ENCODE data around the gene WDR55. TPM values are rescaled to one million over a fixed set of nuclear protein-coding genes. Genes with fewer than 3 reads are reported as not detected.
"Not testable (repeated sequence)": the region's sequence is repeated elsewhere in the genome, so short reads cannot be mapped to it uniquely, and the experiment has no call there.

WDR55 gene
- total RNA-seq, 1 experiment from 2014 or later, result 37.9 TPM

DNA sequence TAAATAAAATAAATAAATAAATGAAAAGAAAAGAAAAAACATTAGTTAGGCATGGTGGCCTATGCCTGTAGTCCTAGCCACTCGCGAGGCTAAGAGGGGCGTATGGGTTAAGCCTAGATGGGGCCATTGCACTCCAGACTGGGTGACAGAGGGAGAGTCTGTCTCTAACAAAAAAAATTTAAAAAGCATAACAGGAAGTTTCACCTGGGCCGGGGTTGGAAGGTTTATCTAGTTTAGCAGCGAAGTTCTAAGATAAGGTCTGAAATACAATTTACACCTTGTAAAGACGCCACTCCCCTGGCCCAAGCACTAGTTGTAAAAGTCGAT is 53.5 kb downstream of the WDR55 start:
- Histone ChIP-seq H3K27me3 (ENCODE audit: insufficient read depth, low read depth) (no peaks in the 10 kb centered on the region), H3K27ac (peak overlapping the region; percentile 91), H3K79me2 (ENCODE audit: low read depth) (no peaks in the 10 kb centered on the region), H3K9me2 (ENCODE audit: insufficient read depth) (no peaks in the 10 kb centered on the region), H2AFZ (peak overlapping the region; percentile 86), H4K20me1 (ENCODE audit: insufficient read depth) (no peaks in the 10 kb centered on the region), H3K4me2 (peak overlapping the region; percentile 77), H3K4me3 (peak overlapping the region; percentile 66), H3K36me3 (ENCODE audit: low read depth) (no peaks in the 10 kb centered on the region), H3K4me1 (replicated peaks; ENCODE audit: insufficient read depth) (0 out of 2 replicates have a peak, but pooled peaks cover 5% of the 10 kb centered on the region), H3F3A (ENCODE audit: insufficient read depth, low read depth) (peaks cover 19% of the 10 kb centered on the region), H3K9me3 (ENCODE audit: insufficient read depth, low read depth) (no peaks in the 10 kb centered on the region)
- BruUV-seq (replicated peaks), result TSS peak; percentile 96
- ChIA-PET CTCF (interaction anchor here (1.0 kb wide), 1 partner anchor 359 kb away, joined by 5 read pairs; no protein-coding TSS in a partner anchor), POLR2A (ENCODE audit: unreplicated experiment) (interaction anchor here (0.5 to 1.0 kb wide), 7 partner anchors 8 to 607 kb away, joined by 3 to 18 read pairs (median 3); partner anchors contain the start of genes IK, WDR55 and ZMAT2)
- intact Hi-C loops (cut with micrococcal nuclease; ENCODE audit: unreplicated experiment), result loop anchor here (2.0 to 5.0 kb wide), 6 partner anchors 53 to 476 kb away; partner anchors contain the start of genes ANKHD1, HBEGF, SRA1 and TMCO6
- DNase-seq, result no peak
- TF ChIP-seq, protein P1, sequence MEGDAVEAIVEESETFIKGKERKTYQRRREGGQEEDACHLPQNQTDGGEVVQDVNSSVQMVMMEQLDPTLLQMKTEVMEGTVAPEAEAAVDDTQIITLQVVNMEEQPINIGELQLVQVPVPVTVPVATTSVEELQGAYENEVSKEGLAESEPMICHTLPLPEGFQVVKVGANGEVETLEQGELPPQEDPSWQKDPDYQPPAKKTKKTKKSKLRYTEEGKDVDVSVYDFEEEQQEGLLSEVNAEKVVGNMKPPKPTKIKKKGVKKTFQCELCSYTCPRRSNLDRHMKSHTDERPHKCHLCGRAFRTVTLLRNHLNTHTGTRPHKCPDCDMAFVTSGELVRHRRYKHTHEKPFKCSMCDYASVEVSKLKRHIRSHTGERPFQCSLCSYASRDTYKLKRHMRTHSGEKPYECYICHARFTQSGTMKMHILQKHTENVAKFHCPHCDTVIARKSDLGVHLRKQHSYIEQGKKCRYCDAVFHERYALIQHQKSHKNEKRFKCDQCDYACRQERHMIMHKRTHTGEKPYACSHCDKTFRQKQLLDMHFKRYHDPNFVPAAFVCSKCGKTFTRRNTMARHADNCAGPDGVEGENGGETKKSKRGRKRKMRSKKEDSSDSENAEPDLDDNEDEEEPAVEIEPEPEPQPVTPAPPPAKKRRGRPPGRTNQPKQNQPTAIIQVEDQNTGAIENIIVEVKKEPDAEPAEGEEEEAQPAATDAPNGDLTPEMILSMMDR (conservative IDR thresholded peaks at IDR 0.05), result no peak
- no peak for TF ChIP-seq EZH2 (IDR thresholded peaks at IDR 0.05; ENCODE audit: low read depth)

DNA sequence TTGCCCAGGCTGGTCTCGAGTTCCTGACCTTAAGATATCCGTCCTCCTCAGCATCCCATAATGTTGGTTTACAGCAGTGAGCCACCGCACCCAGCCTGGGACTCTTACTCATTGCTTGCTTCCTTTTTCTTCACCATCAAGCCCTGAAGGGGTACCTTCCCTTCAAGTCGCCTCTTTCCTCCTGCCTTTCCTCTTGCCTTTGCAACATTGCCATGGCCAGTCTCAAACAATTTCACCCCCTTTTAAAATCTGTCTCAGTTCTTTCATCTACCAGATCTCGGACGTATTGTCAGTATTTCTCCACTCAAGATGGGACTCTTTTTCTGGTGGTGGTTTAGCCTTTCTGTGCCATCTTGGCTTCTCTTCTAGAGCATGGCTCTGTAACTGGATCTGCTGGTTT is 56.0 kb downstream of the WDR55 start:
- not testable (repeated sequence) for H3K9me2 ChIP-seq (ENCODE audit: insufficient read depth); H3K27ac ChIP-seq; H3K79me2 ChIP-seq (ENCODE audit: low read depth); DNase-seq; H3K36me3 ChIP-seq (ENCODE audit: low read depth); H3K4me2 ChIP-seq; H3K27me3 ChIP-seq (ENCODE audit: insufficient read depth, low read depth); H3K9me3 ChIP-seq (ENCODE audit: insufficient read depth, low read depth); H2AFZ ChIP-seq; H3K4me1 ChIP-seq (replicated peaks; ENCODE audit: insufficient read depth); H4K20me1 ChIP-seq (ENCODE audit: insufficient read depth); BruUV-seq (replicated peaks); H3K4me3 ChIP-seq
- peaks cover 22% of the 10 kb centered on the region for H3F3A ChIP-seq (ENCODE audit: insufficient read depth, low read depth)
- ChIA-PET POLR2A (ENCODE audit: unreplicated experiment) (interaction anchor here (0.6 kb wide), 1 partner anchor 589 kb away, joined by 4 read pairs; no protein-coding TSS in a partner anchor), CTCF (interaction anchor here (0.7 to 1.5 kb wide), 2 partner anchors 10 to 163 kb away, joined by 3 to 6 read pairs; partner anchors contain the start of gene SRA1)
- intact Hi-C loops (cut with micrococcal nuclease; ENCODE audit: unreplicated experiment), result loop anchor here (1.0 to 5.0 kb wide), 2 partner anchors 357 to 543 kb away; partner anchors contain the start of gene CYSTM1

DNA sequence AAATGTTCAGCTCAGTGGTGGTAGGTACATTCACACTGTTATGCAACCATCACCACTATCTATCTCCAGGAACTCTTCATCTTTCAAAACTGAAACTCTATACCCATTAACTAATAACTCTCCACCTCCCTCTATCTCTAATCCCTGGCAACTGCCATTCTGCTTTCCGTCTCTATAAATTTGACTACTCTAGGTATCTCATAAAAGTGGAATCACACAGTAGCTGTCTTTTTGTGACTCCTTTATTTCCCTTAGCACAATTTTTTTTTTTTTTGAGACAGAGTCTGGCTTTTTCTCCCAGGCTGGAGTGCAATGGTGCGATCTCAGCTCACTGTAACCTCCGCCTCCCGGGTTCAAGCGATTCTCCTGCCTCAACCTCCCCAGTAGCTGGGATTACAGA is 56.7 kb downstream of the WDR55 start:
- not testable (repeated sequence) for H3K36me3 ChIP-seq (ENCODE audit: low read depth); H3K4me3 ChIP-seq; H3K27me3 ChIP-seq (ENCODE audit: insufficient read depth, low read depth); H3K9me3 ChIP-seq (ENCODE audit: insufficient read depth, low read depth); H3K4me1 ChIP-seq (replicated peaks; ENCODE audit: insufficient read depth); H3K27ac ChIP-seq; H3K9me2 ChIP-seq (ENCODE audit: insufficient read depth); H3K4me2 ChIP-seq; BruUV-seq (replicated peaks); DNase-seq; H2AFZ ChIP-seq; H4K20me1 ChIP-seq (ENCODE audit: insufficient read depth); H3K79me2 ChIP-seq (ENCODE audit: low read depth)
- intact Hi-C loops (cut with micrococcal nuclease; ENCODE audit: unreplicated experiment), result loop anchor here (5.0 kb wide), 1 partner anchor 544 kb away; the partner anchor contains the start of gene CYSTM1
- ChIA-PET CTCF (interaction anchor here (0.6 kb wide), 2 partner anchors 9 to 10 kb away, joined by 3 to 13 read pairs; no protein-coding TSS in a partner anchor), POLR2A (ENCODE audit: unreplicated experiment) (interaction anchor here (0.6 kb wide), 1 partner anchor 21 kb away, joined by 4 read pairs; the partner anchor contains the start of gene ZMAT2)
- peaks cover 25% of the 10 kb centered on the region for H3F3A ChIP-seq (ENCODE audit: insufficient read depth, low read depth)

Small RNA genes within 50 kb of the gene (microRNA-seq; reads per million reads assigned to microRNA genes)
- gene MIR3655 (ENCODE audit: borderline number of aligned reads, borderline replicate concordance), result not detected

Other genes with a start within 250 kb of the WDR55 start
- 4.8 and 5.6 TPM in 2 replicates for gene EIF4EBP3, start 117.2 kb upstream of the WDR55 start, total RNA-seq (2021)
- 30.5 and 36.1 TPM in 2 replicates for gene SRA1, start 107.4 kb upstream of the WDR55 start, total RNA-seq (2021)
- 23.4 and 26.0 TPM in 2 replicates for gene APBB3, start 100.3 kb upstream of the WDR55 start, total RNA-seq (2021)
- gene SLC35A4, start 100.1 kb upstream of the WDR55 start, total RNA-seq (2021), result 44.2 and 66.2 TPM in 2 replicates
- 0.35 and 0.81 TPM in 2 replicates for gene CD14, start 31.7 kb upstream of the WDR55 start, total RNA-seq (2021)
- 12.1 and 25.2 TPM in 2 replicates for gene TMCO6, start 25.5 kb upstream of the WDR55 start, total RNA-seq (2021)
- gene NDUFA2, start 17.3 kb upstream of the WDR55 start, total RNA-seq (2021), result 69.7 and 72.7 TPM in 2 replicates
- gene IK, start 17.1 kb upstream of the WDR55 start, total RNA-seq (2021), result 74.2 and 86.7 TPM in 2 replicates
- 1.2 and 2.0 TPM in 2 replicates for gene DND1, start 8.7 kb downstream of the WDR55 start, total RNA-seq (2021)
- gene HARS1, start 26.5 kb downstream of the WDR55 start, total RNA-seq (2021), result 52.0 and 64.3 TPM in 2 replicates
- 28.8 and 31.1 TPM in 2 replicates for gene HARS2, start 26.6 kb downstream of the WDR55 start, total RNA-seq (2021)
- gene ZMAT2, start 35.5 kb downstream of the WDR55 start, total RNA-seq (2021), result 53.5 and 60.1 TPM in 2 replicates
- gene PCDHA1, start 121.2 kb downstream of the WDR55 start, total RNA-seq (2021), result not detected in 2 replicates
- not detected in 2 replicates for gene PCDHA2, start 129.9 kb downstream of the WDR55 start, total RNA-seq (2021)
- not detected in 2 replicates for gene PCDHA3, start 136.2 kb downstream of the WDR55 start, total RNA-seq (2021)
- not detected in 2 replicates for gene PCDHA4, start 142.2 kb downstream of the WDR55 start, total RNA-seq (2021)
- gene PCDHA5, start 156.7 kb downstream of the WDR55 start, total RNA-seq (2021), result not detected in 2 replicates
- gene PCDHA6, start 163.1 kb downstream of the WDR55 start, total RNA-seq (2021), result not detected in 2 replicates
- gene PCDHA7, start 169.4 kb downstream of the WDR55 start, total RNA-seq (2021), result not detected in 2 replicates
- not detected in 2 replicates for gene PCDHA8, start 176.3 kb downstream of the WDR55 start, total RNA-seq (2021)
- gene PCDHA9, start 183.5 kb downstream of the WDR55 start, total RNA-seq (2021), result not detected in 2 replicates
- not detected in 2 replicates for gene PCDHA10, start 191.0 kb downstream of the WDR55 start, total RNA-seq (2021)
- gene PCDHA11, start 204.1 kb downstream of the WDR55 start, total RNA-seq (2021), result not detected in 2 replicates
- not detected in 2 replicates for gene PCDHA12, start 210.4 kb downstream of the WDR55 start, total RNA-seq (2021)
- gene PCDHA13, start 217.2 kb downstream of the WDR55 start, total RNA-seq (2021), result not detected in 2 replicates